Stimulated activated CD4-positive, alpha-beta T cell treated with anti-CD3 and anti-CD28 coated beads, Interleukin-2, amount 100 ng/mL, for 4 hours (primary cell): Measurements from ENCODE around the gene ADAM11.
A peak's percentile ranks its signal among the peaks of the same experiment; 100 is the strongest.

Source experiments
- DNase-seq: peaks from one replicate; pipeline ENCODE4 v3.0.0-alpha.2; 2020; ENCODE audit warnings: low read depth

Gene ADAM11

DNA sequence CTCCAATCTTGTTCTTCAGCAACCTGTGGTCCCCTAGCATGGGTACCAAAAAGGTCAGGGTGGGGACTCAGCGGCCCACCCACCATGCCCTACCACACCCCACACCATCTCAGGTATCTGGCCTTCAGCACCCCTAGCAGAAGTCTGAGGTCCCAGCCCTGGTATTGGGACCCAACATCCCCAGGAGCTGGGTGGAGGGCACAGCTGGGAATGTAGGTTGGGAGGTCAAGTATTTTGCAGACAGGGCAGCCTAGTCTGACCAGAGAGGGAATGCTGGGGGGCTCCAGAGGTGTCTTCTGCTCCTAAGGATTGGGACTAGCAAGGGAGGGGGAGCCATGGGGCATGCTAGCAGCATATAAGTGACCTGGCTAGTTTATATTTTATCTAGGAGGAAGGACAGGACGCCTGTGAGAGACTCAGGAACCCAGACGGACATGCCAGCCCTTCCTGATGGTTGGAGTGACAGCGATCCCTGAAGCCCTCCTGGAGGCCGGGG lies 822 bp upstream of the ADAM11 start:
- DNase-seq = no peak

DNA sequence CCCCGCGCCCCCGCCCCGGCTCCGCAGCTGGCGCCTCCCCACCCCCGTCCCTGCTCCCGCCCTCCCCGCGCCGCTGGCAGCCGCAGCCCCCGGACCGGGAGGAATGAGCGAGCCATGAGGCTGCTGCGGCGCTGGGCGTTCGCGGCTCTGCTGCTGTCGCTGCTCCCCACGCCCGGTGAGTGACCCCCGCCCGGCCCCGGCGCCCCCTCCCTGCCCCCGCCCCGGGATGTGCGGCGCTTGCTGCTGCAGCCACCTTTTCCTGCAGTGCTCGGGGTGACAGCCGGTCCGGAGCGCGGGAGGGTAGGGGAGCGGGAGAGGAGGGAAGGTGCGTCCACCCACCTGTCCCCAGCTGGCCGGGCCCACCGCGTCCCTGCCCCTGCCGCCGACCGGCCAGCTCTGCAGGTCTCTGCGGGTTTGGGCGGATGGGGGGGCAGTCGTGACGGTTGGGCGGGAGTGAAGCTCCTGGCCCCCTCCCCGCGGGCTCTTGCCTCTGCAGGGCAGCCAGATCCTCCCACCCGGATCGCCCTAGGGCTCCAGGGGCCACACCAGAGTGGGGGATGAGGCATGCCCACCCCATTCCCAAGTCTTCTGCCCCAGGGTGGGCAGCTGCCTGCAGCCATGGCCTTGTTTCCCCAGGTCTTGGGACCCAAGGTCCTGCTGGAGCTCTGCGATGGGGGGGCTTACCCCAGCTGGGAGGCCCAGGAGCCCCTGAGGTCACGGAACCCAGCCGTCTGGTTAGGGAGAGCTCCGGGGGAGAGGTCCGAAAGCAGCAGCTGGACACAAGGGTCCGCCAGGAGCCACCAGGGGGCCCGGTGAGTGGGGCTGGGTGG lies 513 bp downstream of the ADAM11 start:
- DNase-seq = no peak

- DNase-seq = no peak
Observed at GRCh38 chr17:44759916-44760243, 1.1 kb downstream of the ADAM11 start.

GRCh38 chr17:44760474-44761308 lies 1.9 kb downstream of the ADAM11 start:
- DNase-seq = no peak

DNA sequence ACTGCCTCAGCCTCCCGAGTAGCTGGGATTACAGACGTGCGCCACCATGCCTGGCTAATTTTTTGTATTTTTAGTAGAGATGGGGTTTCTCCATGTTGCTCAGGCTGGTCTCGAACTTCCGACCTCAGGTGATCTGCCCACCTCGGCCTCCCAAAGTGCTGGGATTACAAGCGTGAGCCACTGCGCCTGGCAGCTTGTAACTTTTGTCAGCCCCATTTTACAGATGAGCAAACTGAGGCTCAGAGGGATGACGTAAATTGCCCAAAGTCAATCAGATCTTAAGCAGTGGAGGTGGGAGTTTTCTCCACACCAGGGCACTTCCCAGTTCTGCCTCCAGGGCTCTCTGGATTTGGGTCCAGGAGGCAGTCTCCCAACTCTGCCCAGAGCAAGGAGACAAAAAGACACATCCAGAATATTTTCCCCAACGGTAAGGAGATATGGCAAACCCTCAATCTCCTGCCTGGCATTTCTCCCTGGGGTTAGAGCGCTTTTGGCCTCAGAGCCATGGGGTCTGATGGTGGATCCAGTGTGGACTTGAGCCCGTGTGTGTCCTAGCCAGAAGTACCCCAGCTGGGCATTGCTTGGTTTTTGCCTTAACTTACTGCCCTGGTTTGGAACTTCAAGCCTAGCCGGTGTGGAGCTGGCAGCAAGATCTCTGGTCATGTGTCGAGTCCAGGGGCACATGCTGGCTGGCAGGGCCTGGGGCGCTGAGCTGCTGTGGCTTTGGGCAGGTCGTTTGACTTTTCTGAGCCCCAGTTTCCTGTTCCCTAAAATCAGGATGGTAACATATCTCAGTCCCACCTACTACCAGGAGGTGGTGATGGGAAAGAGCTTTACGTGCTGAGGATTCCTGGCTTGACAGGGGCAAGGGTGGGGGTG lies 3.4 kb downstream of the ADAM11 start:
- DNase-seq = no peak

- DNase-seq = no peak
Observed at GRCh38 chr17:44763170-44763569, 4.4 kb downstream of the ADAM11 start.

GRCh38 chr17:44765965-44766364 lies 7.2 kb downstream of the ADAM11 start:
- no peak for DNase-seq

DNA sequence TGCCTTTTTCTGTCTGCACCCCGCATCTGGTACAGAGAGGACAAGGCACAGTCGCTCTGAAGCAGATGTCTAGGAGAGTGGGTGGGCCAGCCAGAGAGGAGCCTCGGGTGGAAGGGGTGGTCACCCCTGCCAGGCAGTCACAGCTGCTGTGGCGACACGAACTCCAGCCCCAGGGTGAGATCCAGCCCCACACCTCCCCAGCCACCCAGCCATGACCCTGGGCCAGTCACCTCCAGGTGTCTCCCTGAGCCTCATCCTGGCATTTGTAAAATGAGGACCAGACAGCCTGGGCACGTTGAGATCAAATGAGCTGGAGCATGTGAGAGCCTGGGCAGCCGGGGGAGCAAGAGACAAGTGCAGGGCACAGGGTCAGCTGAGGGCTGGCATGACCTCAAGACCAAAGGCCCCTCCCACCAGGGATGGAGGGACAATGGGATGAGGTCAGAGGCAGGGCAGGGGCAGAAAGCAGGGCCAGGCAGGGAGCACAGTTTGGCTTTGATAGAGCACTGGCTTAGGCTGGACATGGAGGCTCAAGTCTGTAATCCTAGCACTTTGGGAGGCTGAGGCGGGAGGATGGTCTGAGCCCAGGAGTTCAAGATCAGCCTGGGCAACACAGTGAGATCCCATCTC lies 7.7 kb downstream of the ADAM11 start:
- DNase-seq = no peak

DNA sequence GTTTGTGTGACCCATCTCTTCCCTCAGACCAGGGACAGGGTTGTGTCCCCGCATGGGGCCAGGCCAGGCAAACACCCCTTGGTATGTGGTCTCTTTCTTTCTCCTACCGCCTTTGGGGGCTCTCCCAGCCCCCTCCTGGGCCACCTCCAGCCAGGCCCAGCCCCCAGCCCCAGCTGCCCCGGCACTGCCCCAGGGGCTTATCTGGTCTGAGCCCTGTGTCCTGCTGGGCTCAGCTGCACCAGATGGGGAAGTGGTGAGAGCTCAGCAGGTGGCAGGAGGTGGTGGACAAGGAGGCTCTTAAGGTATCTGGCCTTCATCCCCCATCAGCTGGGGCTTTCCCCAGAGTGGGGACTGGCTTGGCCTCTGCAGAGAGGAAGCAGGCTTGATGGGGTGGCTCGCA lies 8.7 kb downstream of the ADAM11 start:
- DNase-seq = no peak

DNA sequence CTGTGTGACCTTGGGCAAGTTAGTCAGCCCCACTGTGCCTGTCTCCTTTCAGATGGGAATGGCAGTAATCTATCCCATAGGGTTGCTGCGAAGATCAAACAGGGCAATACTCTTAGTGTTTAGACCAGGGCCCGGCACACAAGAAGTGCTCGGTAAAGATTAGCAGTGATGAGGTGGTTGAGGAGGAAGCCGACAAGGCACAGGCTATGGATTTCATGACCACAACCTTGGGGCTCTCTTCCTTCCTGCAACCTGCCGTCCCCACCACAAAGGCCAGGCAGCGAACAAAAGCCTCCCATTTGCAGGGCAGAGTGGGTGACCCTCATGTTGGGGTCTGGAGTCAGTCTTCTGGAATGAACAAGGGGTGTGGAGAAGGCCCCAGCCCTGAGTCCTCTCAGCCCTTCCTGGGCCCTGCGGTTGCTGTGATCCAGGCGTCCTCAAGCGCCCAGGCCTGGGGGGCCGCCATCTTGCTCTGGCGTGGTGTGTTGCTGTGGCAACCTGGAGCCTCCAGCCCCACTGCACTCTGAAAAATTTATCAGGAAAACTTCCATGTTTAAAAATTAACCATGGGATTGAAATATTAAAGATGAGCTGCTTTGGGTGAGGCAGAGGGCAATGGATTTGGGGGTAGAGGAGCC lies 9.8 kb downstream of the ADAM11 start:
- no peak for DNase-seq

GRCh38 chr17:44769230-44769629 lies 10.4 kb downstream of the ADAM11 start:
- DNase-seq = no peak

DNA sequence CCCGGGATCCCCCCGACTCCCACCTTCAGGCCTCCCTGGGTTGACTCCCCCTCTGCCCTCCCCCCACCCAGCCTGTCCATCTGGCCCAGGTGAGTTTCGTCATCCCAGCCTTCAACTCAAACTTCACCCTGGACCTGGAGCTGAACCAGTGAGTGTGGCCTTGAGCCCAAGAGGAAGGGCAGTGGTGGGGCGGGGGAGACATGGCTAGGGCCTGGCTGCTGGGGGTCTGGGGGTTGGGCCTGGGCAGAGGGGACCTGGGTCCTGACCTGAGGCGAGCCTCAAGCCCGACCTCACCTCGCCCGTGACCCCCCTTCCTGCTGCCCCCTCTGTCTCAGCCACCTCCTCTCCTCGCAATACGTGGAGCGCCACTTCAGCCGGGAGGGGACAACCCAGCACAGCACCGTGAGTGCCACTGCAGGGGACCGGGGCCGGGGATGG lies 10.9 kb downstream of the ADAM11 start:
- no peak for DNase-seq

- no peak for DNase-seq
Observed at GRCh38 chr17:44770166-44770925, 11.6 kb downstream of the ADAM11 start.

DNA sequence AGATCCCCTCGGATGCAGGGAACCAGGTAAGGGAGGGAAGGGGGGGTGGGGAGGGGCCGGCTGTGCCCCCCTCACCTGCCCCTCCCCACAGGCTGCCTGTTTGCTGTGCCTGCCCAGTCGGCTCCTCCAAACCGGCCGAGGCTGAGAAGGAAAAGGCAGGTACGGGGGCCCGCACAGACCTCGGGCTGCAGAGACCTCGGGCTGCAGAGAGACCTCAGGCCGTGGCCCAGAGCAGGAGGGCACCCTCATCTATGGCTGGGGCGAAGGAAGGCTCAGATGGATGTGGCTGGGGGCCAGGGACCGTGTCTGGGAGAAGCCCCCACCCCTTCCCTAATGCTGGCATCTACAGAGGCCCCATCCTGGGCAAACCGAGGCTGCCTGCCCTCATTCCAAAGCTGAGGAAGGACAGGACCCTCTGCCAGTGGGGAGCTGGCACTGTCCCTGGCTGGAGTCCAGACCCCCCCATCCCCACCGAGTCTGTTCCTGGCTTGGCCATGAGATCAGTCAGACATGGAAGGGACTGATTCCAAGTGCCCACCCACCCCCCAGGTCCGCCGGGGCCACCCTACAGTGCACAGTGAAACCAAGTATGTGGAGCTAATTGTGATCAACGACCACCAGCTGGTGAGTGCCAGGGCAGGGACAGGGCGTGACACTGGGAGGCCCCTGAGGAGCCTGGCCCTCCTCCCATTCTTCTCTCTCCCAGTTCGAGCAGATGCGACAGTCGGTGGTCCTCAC lies 13.7 kb downstream of the ADAM11 start:
- no peak for DNase-seq

- no peak for DNase-seq
Observed at GRCh38 chr17:44773140-44773539, 14.4 kb downstream of the ADAM11 start.

DNA sequence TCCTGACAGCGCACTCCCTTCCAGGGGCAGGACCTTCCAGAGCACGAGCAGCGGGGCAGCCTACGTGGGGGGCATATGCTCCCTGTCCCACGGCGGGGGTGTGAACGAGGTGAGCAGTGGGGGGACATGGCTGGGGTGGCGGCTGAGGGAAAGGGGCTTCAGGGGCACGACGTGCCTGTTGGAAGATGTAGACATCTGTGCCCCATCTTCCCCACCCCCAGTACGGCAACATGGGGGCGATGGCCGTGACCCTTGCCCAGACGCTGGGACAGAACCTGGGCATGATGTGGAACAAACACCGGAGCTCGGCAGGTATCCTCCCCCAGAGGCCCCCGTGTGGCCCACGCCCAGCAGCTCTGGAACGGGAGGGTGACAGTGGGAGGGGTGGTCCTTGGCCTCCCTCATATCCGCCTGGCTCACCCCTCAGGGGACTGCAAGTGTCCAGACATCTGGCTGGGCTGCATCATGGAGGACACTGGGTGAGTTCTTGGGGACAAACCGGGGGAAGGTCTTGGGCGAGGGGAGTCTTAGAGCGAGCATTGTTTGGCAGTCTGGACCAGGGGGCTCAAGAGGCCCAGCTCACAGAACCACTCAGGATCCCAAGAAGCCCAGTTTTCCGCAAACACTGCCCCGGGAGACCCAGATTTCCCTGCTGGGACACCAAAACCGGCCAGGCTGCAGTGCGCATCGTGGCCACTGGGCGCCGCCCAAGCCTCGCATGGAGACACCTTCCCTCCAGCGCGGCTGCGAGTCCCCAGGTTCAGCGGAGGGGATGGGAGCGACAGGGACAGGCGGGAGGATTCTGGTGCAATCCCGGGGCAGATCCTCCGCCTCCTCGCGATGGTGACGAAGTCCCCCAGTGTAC lies 15.7 kb downstream of the ADAM11 start:
- DNase-seq = peak; percentile 75

DNA sequence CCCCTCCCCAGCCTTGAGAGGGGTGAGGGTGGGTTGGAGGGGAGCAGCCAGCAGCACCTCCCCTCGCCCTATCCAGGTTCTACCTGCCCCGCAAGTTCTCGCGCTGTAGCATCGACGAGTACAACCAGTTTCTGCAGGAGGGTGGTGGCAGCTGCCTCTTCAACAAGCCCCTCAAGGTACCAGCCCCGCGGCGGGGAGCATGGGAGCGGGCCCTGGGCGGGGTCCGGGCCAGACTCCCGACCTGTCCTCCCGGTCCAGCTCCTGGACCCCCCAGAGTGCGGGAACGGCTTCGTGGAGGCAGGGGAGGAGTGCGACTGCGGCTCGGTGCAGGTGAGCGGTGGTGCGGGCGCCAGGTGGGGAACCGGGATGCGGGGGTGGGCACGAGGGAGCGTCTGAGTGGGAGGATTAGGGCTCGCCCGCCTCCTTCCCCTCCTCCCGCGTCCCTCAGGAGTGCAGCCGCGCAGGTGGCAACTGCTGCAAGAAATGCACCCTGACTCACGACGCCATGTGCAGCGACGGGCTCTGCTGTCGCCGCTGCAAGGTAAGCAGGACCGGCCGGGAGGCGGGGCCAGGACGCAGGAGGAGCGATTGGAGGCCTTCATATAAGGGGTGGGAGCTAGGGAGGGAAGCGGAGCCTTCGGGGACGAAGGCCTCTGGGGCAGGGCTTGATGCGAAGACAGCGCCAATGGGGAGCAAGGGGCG lies 16.5 kb downstream of the ADAM11 start:
- peak; percentile 97 for DNase-seq
